NCI-H2081 treated with DMSO at 0.1 percent for 48 hours (cell line): ENCODE measurements around the gene LMAN2.
"Not testable (repeated sequence)": the region's sequence is repeated elsewhere in the genome, so short reads cannot be mapped to it uniquely, and the experiment has no call there.

Experiments used
- DNase-seq: peaks from one replicate; lab custom pipeline; 2025; lab: John Stamatoyannopoulos, UW

LMAN2 gene

GRCh38 chr5:177306674-177307543 is 44.6 kb downstream of the LMAN2 start:
- DNase-seq: no peak

- not testable (repeated sequence) for DNase-seq
Measured at GRCh38 chr5:177306103-177306640, 45.3 kb downstream of the LMAN2 start.

- DNase-seq: no peak
Measured at GRCh38 chr5:177304392-177305119, 46.9 kb downstream of the LMAN2 start.

- DNase-seq: no peak
Measured at GRCh38 chr5:177303925-177304391, 47.5 kb downstream of the LMAN2 start.

GRCh38 chr5:177303121-177303924 is 48.1 kb downstream of the LMAN2 start, which contains the start of the genes PRELID1 and RAB24:
TSS of gene PRELID1 (plus strand) at chr5:177303799. CDS start at chr5:177303986, 187 bp downstream.
TSS of gene RAB24 (minus strand) at chr5:177303719. CDS start at chr5:177303288, 431 bp downstream.
- DNase-seq: no peak

- DNase-seq: no peak
Measured at GRCh38 chr5:177302354-177303110, 48.9 kb downstream of the LMAN2 start.

GRCh38 chr5:177301503-177302165 is 49.8 kb downstream of the LMAN2 start:
- DNase-seq: peak; percentile 19

GRCh38 chr5:177300951-177301350 is 50.5 kb downstream of the LMAN2 start:
- no peak for DNase-seq

GRCh38 chr5:177300236-177300880 is 51.1 kb downstream of the LMAN2 start:
- no peak for DNase-seq

- DNase-seq: no peak
Measured at GRCh38 chr5:177299697-177300096, 51.8 kb downstream of the LMAN2 start.

- DNase-seq: no peak
Measured at GRCh38 chr5:177297922-177298321, 53.5 kb downstream of the LMAN2 start.

GRCh38 chr5:177296581-177296980 is 54.9 kb downstream of the LMAN2 start:
- peak; percentile 21 for DNase-seq

- no peak for DNase-seq
Measured at GRCh38 chr5:177295924-177296323, 55.5 kb downstream of the LMAN2 start.

GRCh38 chr5:177294632-177295031 is 56.8 kb downstream of the LMAN2 start:
- DNase-seq: no peak

- DNase-seq: no peak
Measured at GRCh38 chr5:177293819-177294581, 57.5 kb downstream of the LMAN2 start.

- DNase-seq: no peak
Measured at GRCh38 chr5:177291735-177292134, 59.7 kb downstream of the LMAN2 start.

GRCh38 chr5:177290816-177291596 is 60.5 kb downstream of the LMAN2 start:
- no peak for DNase-seq

GRCh38 chr5:177288191-177288590 is 63.3 kb downstream of the LMAN2 start:
- DNase-seq: no peak
